HEK293 (cell line): ENCODE measurements around the gene MIEN1.
"Not testable (repeated sequence)": the region's sequence is repeated elsewhere in the genome, so short reads cannot be mapped to it uniquely, and the experiment has no call there.

ENCODE experiments used
- CTCF ChIP-seq: fragments of 450-650 bp; formaldehyde crosslinking; IDR thresholded peaks from 2 replicates; pipeline ENCODE4 v1.5.1; 2016; ENCODE audit warnings: missing biosample characterization, missing genetic modification characterization
- ZFP69B ChIP-seq: fragments of 450-650 bp; formaldehyde crosslinking; IDR thresholded peaks from 2 replicates; pipeline ENCODE4 v1.5.1; 2016; ENCODE audit warnings: missing biosample characterization, missing genetic modification characterization
- ZNF830 ChIP-seq: fragments of 450-650 bp; IDR thresholded peaks from 2 replicates; pipeline ENCODE4 v1.5.0; 2018; ENCODE audit warnings: missing biosample characterization, missing genetic modification characterization, low read depth, mild to moderate bottlenecking, moderate library complexity

- TF ChIP-seq CTCF; ZFP69B (tag by site-specific recombination); ZNF830: not testable (repeated sequence)
Measured at GRCh38 chr17:39725923-39726322, 4.4 kb downstream of the MIEN1 start.
